ENCODE measurements around the gene CST9. TPM values are rescaled to one million over a fixed set of nuclear protein-coding genes. Genes with fewer than 3 reads are reported as not detected.
A peak's percentile ranks its signal among the peaks of the same experiment; 100 is the strongest.

Gene CST9
- total RNA-seq, 1 donor from 2014 or later, result not detected

DNA sequence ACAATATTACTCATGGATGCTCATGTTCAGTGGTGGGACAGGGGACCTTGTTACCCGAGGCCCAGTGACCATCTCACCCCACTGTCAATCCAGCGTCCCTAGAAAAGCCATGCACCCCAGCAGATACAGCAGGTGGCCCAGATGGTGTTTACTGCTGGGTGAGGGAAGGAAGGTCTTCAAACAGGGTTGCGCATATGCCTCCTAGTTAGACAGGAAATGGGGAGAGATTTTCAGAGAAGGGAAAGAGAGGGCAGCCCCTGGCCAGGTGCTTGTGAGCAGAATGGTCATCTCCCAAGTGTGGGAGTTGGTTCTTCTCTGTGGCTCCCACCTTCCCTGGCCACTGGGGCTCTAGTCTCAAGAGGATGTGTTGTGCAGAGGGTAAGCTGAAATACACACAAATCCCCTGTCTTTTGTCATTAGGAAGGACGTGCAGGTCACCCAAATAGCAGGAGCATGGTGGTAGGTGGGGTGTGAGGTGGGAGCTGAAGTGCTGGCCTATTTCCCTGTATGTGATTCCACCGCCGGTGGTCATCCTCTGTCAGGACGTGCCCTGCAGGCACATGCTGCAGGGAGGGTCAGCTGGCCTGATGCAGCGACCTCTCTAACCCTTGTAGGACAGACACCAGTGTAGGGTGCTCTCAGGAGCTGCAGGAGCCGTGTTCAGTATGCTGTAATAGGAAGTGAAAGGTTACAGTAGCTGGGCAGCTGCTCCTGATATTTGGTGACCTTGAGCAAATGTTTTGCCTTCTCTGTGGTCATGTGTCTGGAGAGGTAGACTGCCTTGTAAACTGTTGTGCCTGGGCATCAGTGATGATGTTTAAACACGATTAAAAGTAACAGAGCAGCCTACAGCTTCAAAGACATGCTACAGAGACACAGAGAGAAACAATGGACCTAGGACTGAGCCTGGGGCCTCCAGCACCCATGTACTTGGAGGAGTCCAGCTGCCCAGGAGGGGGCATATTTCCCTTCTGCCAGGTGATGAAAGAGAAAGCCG is 35.3 kb upstream of the CST9 start:
- DNase-seq (ENCODE audit: low read depth), result no peak
- TF ChIP-seq CTCF (IDR thresholded peaks at IDR 0.05; ENCODE audit: insufficient read depth, low read length, poor library complexity, severe bottlenecking), result no peak
- H3K27me3 ChIP-seq (ENCODE audit: control insufficient read depth, insufficient read depth, low read length), result no peaks in the 10 kb centered on the region
- no peaks in the 10 kb centered on the region for H3K36me3 ChIP-seq (ENCODE audit: control insufficient read depth, insufficient read depth, low read length)
- H3K4me3 ChIP-seq (ENCODE audit: low read depth, low read length), result no peak overlapping the region

DNA sequence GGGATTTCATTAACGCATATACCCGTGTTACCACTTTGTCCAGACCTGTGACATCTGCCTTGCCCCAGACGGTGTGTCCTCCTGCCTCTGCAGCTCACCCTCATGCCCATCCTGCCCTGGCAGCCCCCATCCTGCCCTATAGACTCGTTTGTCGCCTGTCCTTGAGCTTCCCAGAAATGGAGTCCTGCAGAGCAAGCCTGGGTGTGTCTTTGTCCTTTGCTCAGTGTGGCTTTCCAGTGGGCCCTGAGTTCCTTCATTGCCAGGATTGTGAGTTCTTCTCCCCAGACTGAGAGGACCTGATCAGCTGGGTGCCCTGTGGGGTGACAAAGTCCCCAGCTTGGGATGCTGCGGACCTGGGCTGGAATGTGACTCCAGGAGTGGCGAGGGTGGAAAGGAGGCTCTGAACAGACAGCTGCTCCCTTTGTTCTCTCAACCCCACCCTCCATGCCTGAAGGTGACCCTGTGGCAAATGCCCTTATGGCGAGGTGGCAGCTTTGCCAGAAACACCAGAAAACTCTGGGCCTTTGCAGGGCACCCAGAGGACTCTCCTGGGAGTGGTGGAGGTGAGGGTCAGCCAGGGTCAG is 34.4 kb upstream of the CST9 start:
- no peak for DNase-seq (ENCODE audit: low read depth)
- no peak overlapping the region for H3K4me3 ChIP-seq (ENCODE audit: low read depth, low read length)
- no peaks in the 10 kb centered on the region for H3K27me3 ChIP-seq (ENCODE audit: control insufficient read depth, insufficient read depth, low read length)
- TF ChIP-seq CTCF (IDR thresholded peaks at IDR 0.05; ENCODE audit: insufficient read depth, low read length, poor library complexity, severe bottlenecking), result no peak
- peaks cover 2% of the 10 kb centered on the region for H3K36me3 ChIP-seq (ENCODE audit: control insufficient read depth, insufficient read depth, low read length)

- Histone ChIP-seq H3K4me3 (ENCODE audit: low read depth, low read length) (no peak overlapping the region), H3K36me3 (ENCODE audit: control insufficient read depth, insufficient read depth, low read length) (peaks cover 2% of the 10 kb centered on the region), H3K27me3 (ENCODE audit: control insufficient read depth, insufficient read depth, low read length) (no peaks in the 10 kb centered on the region)
- TF ChIP-seq CTCF (IDR thresholded peaks at IDR 0.05; ENCODE audit: insufficient read depth, low read length, poor library complexity, severe bottlenecking), result no peak
- no peak for DNase-seq (ENCODE audit: low read depth)
Measured at GRCh38 chr20:23639490-23639958, 33.8 kb upstream of the CST9 start.

GRCh38 chr20:23638309-23638708 is 32.6 kb upstream of the CST9 start:
- Histone ChIP-seq H3K4me3 (ENCODE audit: low read depth, low read length) (no peak overlapping the region), H3K27me3 (ENCODE audit: control insufficient read depth, insufficient read depth, low read length) (no peaks in the 10 kb centered on the region), H3K36me3 (ENCODE audit: control insufficient read depth, insufficient read depth, low read length) (peaks cover 2% of the 10 kb centered on the region)
- DNase-seq (ENCODE audit: low read depth), result no peak
- TF ChIP-seq CTCF (IDR thresholded peaks at IDR 0.05; ENCODE audit: insufficient read depth, low read length, poor library complexity, severe bottlenecking), result no peak

DNA sequence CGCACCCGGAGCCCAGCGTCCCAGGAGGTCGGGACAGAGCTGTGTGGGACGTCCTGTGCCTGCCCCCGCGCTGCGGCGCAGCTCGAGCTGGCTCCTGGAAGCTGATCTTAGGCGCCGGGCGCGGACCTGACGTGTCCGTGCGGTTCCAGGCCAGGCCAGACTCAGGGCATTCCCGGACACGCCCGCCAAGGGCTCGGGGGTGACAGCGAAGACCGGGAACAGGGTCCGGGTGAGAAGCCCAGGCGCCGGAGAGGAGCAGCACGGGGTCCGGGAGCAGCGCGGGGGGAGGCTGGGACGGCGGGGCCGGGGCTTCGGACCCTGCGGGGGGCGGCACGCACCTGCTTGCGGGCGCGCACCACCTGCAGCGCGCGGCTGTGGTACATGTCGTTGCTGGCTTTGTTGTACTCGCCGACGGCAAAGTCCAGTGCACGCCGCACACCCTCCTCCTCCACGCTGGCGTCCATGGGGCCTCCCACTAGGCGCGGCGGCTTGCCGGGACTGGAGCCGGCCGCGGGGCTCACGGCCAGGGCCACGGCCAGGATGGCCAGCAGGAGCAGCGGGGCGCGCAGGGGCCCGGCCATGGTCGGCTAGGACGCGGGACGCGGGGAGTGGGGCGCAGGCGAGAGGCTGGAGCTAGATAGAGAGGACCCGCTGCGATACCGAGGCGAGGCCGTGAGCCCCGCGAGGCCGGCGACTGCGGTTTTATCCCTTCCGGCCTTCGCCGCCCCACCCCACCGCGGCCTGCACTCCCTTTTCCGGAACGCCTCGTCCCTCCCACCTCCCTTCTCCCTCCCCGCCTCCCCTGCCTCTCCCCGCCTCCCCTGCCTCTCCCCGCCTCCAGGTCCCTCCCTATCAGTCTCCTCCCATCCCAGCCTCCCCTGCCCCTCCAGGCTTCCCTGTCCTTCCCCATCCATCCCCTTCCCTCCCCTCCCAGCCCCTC is 31.8 kb upstream of the CST9 start, which contains the start of gene CST3:
CST3 (minus strand) TSS at position 674 of the 940 bp plus-strand sequence; CDS start at position 581, 93 bp downstream.
- TF ChIP-seq CTCF (IDR thresholded peaks at IDR 0.05; ENCODE audit: insufficient read depth, low read length, poor library complexity, severe bottlenecking), result no peak
- H3K4me3 ChIP-seq (ENCODE audit: low read depth, low read length), result peak within 1 kb of the TSS; percentile 81
- H3K27me3 ChIP-seq (ENCODE audit: control insufficient read depth, insufficient read depth, low read length), result no peaks in the 10 kb centered on the region
- H3K36me3 ChIP-seq (ENCODE audit: control insufficient read depth, insufficient read depth, low read length), result peaks cover 5% of the 10 kb centered on the region
- DNase-seq (ENCODE audit: low read depth), result no peak

Measured in kidney epithelial cell (primary cell).